H1 (cell line): Measurements from ENCODE around the gene FXYD3. TPM values are rescaled to one million over a fixed set of nuclear protein-coding genes. Genes with fewer than 3 reads are reported as not detected.

Source experiments
- CTCF ChIA-PET: fragments of 300-600 bp; sonication (Branson Sonifier 250); formaldehyde crosslinking; loops from one replicate; lab custom pipeline; 2021; ENCODE audit not compliant: partially characterized antibody; lab: Charles Lee
- POLR2A ChIA-PET: fragments of 300-600 bp; sonication (Branson Sonifier 250); formaldehyde crosslinking; loops from one replicate; lab custom pipeline; 2021; ENCODE audit warnings: inconsistent platforms; ENCODE audit not compliant: partially characterized antibody; lab: Charles Lee
- DNase-seq, 2 experiments: peaks; one replicate each; pipeline versions ENCODE4 v3.0.0 to v3.0.0-alpha.2; 2010 to 2022; ENCODE audit warnings: low spot score in 2 of 2, low read depth in 1 of 2, mixed read lengths in 1 of 2
- FAIRE-seq: peaks from 2 replicates; lab custom pipeline; 2011; peaks lifted over from hg19 to GRCh38; lab: Jason Lieb, UNC
- H2AFZ ChIP-seq: 2 replicates; pipeline ENCODE4 v1.8.1; 2012; ENCODE audit warnings: low read length, inconsistent platforms
- H2AK5ac ChIP-seq: 2 replicates; pipeline ENCODE4 v1.6.1; 2013; ENCODE audit warnings: low read depth, low read length
- H2BK120ac ChIP-seq: replicated peaks from 2 replicates; pipeline ENCODE3; 2013; ENCODE audit warnings: low read depth, low read length, inconsistent platforms
- H2BK12ac ChIP-seq: 2 replicates; pipeline ENCODE4 v1.6.1; 2013; ENCODE audit warnings: low read depth, low read length
- H2BK15ac ChIP-seq: 2 replicates; pipeline ENCODE4 v1.6.1; 2013; ENCODE audit warnings: low read length
- H2BK20ac ChIP-seq: 2 replicates; pipeline ENCODE4 v1.6.1; 2013; ENCODE audit warnings: low read length
- H2BK5ac ChIP-seq: 2 replicates; pipeline ENCODE4 v1.6.1; 2013; ENCODE audit warnings: low read depth, low read length
- H3K14ac ChIP-seq: 2 replicates; pipeline ENCODE4 v1.6.1; 2013; ENCODE audit warnings: inconsistent platforms; ENCODE audit not compliant: insufficient read length
- H3K18ac ChIP-seq: 2 replicates; pipeline ENCODE4 v1.6.1; 2013; ENCODE audit warnings: low read length; ENCODE audit errors: extremely low read depth
- H3K23ac ChIP-seq: 2 replicates; pipeline ENCODE4 v1.6.1; 2013; ENCODE audit warnings: inconsistent platforms; ENCODE audit not compliant: insufficient read length
- H3K23me2 ChIP-seq: 2 replicates; pipeline ENCODE4 v1.6.1; 2013; ENCODE audit warnings: low read depth, low read length
- H3K27ac ChIP-seq: 2 replicates; pipeline ENCODE4 v1.6.1; 2011; ENCODE audit warnings: low read depth, low read length, inconsistent platforms
- H3K27me3 ChIP-seq, 4 experiments: replicated peaks in 1 of 4; 1 replicate in 1 of 4; 2 replicates in 3 of 4; pipeline versions ENCODE4 v1.6.1 to v1.8.1; 2011 to 2013; ENCODE audit warnings: low read length in 3 of 4, mild to moderate bottlenecking in 3 of 4, inconsistent platforms in 2 of 4, mixed read lengths in 2 of 4, moderate library complexity in 1 of 4; ENCODE audit not compliant: control insufficient read depth in 3 of 4, insufficient read depth in 3 of 4; ENCODE audit errors: extremely low read depth in 1 of 4
- H3K36me3 ChIP-seq, 4 experiments: 2 replicates each; pipeline versions ENCODE4 v1.6.1 to v1.8.1; 2011 to 2013; ENCODE audit warnings: mild to moderate bottlenecking in 4 of 4, low read length in 3 of 4, moderate library complexity in 2 of 4, control low read depth in 1 of 4, inconsistent platforms in 1 of 4; ENCODE audit not compliant: insufficient read depth in 4 of 4, control insufficient read depth in 2 of 4
- H3K4ac ChIP-seq: replicated peaks from 2 replicates; pipeline ENCODE3; 2013; ENCODE audit warnings: low read length, low read depth, mixed read lengths, inconsistent platforms; ENCODE audit not compliant: insufficient read length
- H3K4me1 ChIP-seq, 4 experiments: replicated peaks in 1 of 4; 1 replicate in 1 of 4; 2 replicates in 3 of 4; pipeline versions ENCODE4 v1.6.1 to v1.8.1; 2011 to 2013; ENCODE audit warnings: low read length in 3 of 4, inconsistent platforms in 2 of 4, mixed read lengths in 1 of 4; ENCODE audit not compliant: insufficient read depth in 4 of 4, control insufficient read depth in 3 of 4
- H3K4me2 ChIP-seq, 2 experiments: 2 replicates each; pipeline versions ENCODE4 v1.6.1 to v1.8.1; 2011 to 2013; ENCODE audit warnings: low read depth in 2 of 2, low read length in 2 of 2, control low read depth in 1 of 2, inconsistent platforms in 1 of 2, mild to moderate bottlenecking in 1 of 2; ENCODE audit not compliant: insufficient read depth in 1 of 2
- H3K4me3 ChIP-seq, 4 experiments: fragments of 200-600, 300-600 bp in 1 of 4; sonication (generic), shearing (Covaris generic), sonication (Bioruptor Twin) in 1 of 4; 2 replicates each; pipeline versions ENCODE4 v1.5.1 to v1.8.1; 2011 to 2016; ENCODE audit warnings: low read length in 4 of 4, low read depth in 3 of 4, control low read depth in 2 of 4, inconsistent platforms in 2 of 4, mild to moderate bottlenecking in 2 of 4, mixed read lengths in 1 of 4, moderate library complexity in 1 of 4; ENCODE audit not compliant: insufficient read depth in 2 of 4; ENCODE audit errors: extremely low read depth in 1 of 4
- H3K56ac ChIP-seq: replicated peaks from 2 replicates; pipeline ENCODE3; 2013; ENCODE audit warnings: low read depth, mild to moderate bottlenecking, mixed read lengths, low read length, inconsistent platforms; ENCODE audit not compliant: insufficient read length
- H3K79me1 ChIP-seq: 2 replicates; pipeline ENCODE4 v1.6.1; 2013; ENCODE audit warnings: low read depth, low read length, control low read depth
- H3K79me2 ChIP-seq, 2 experiments: 2 replicates each; pipeline versions ENCODE4 v1.6.1 to v1.8.1; 2012 to 2013; ENCODE audit warnings: low read length in 2 of 2, mild to moderate bottlenecking in 2 of 2, inconsistent platforms in 1 of 2; ENCODE audit not compliant: insufficient read depth in 2 of 2, control insufficient read depth in 1 of 2
- H3K9ac ChIP-seq, 4 experiments: replicated peaks in 1 of 4; 1 replicate in 1 of 4; 2 replicates in 3 of 4; pipeline versions ENCODE4 v1.6.1 to v1.8.1; 2011 to 2013; ENCODE audit warnings: low read depth in 3 of 4, low read length in 3 of 4, control low read depth in 2 of 4, mild to moderate bottlenecking in 2 of 4, moderate library complexity in 2 of 4, inconsistent platforms in 1 of 4; ENCODE audit errors: extremely low read depth in 1 of 4
- H3K9me3 ChIP-seq, 2 experiments: 2 replicates each; pipeline versions ENCODE4 v1.6.1 to v1.8.1; 2012 to 2013; ENCODE audit warnings: mild to moderate bottlenecking in 2 of 2, moderate library complexity in 2 of 2, control low read depth in 1 of 2, inconsistent platforms in 1 of 2, low read depth in 1 of 2, low read length in 1 of 2, mixed read lengths in 1 of 2; ENCODE audit not compliant: insufficient read depth in 2 of 2
- H4K20me1 ChIP-seq, 2 experiments: replicated peaks in 1 of 2; 2 replicates each; pipeline versions ENCODE3 to v1.8.1; 2011 to 2013; ENCODE audit warnings: inconsistent platforms in 2 of 2, low read length in 2 of 2, mild to moderate bottlenecking in 1 of 2; ENCODE audit not compliant: insufficient read depth in 2 of 2, control insufficient read depth in 1 of 2
- H4K5ac ChIP-seq: 2 replicates; pipeline ENCODE4 v1.6.1; 2013; ENCODE audit warnings: low read length, low read depth, mixed read lengths, inconsistent platforms; ENCODE audit not compliant: insufficient read length
- H4K8ac ChIP-seq: 2 replicates; pipeline ENCODE4 v1.8.0; 2013; ENCODE audit warnings: mild to moderate bottlenecking, moderate library complexity, low read length, inconsistent platforms; ENCODE audit not compliant: insufficient read depth; ENCODE audit errors: extremely low read depth
- H4K91ac ChIP-seq: replicated peaks from 2 replicates; pipeline ENCODE3; 2013; ENCODE audit warnings: low read length, mixed read lengths, inconsistent platforms; ENCODE audit not compliant: insufficient read length
- GTF2F1 ChIP-seq: IDR thresholded peaks from 2 replicates; pipeline ENCODE4 v1.6.1; 2012; ENCODE audit warnings: low read depth, low read length, improper control_type of control experiment, borderline replicate concordance
- JUND ChIP-seq: IDR thresholded peaks from 2 replicates; pipeline ENCODE4 v1.6.1; 2011; ENCODE audit warnings: mild to moderate bottlenecking, improper control_type of control experiment, low read length
- KDM1A ChIP-seq: fragments of 200-600, 300-600 bp; sonication (generic); IDR thresholded peaks from 2 replicates; pipeline ENCODE4 v1.7.1; 2016; ENCODE audit warnings: mild to moderate bottlenecking, low read length, borderline replicate concordance
- RAD21 ChIP-seq, 2 experiments: IDR thresholded peaks in 1 of 2; conservative IDR thresholded peaks in 1 of 2; 2 replicates each; pipeline ENCODE4 v1.6.1; 2011; ENCODE audit warnings: low read depth in 2 of 2, low read length in 2 of 2, improper control_type of control experiment in 1 of 2, inconsistent platforms in 1 of 2, mild to moderate bottlenecking in 1 of 2, moderate library complexity in 1 of 2
- RFX5 ChIP-seq: IDR thresholded peaks from 2 replicates; pipeline ENCODE4 v1.6.1; 2011; ENCODE audit warnings: low read depth, low read length, improper control_type of control experiment, borderline replicate concordance
- SIN3A ChIP-seq, 2 experiments: IDR thresholded peaks in 1 of 2; conservative IDR thresholded peaks in 1 of 2; 2 replicates each; pipeline ENCODE4 v1.6.1; 2011 to 2012; ENCODE audit warnings: low read length in 2 of 2, improper control_type of control experiment in 1 of 2, low read depth in 1 of 2, mild to moderate bottlenecking in 1 of 2
- TBP ChIP-seq: IDR thresholded peaks from 2 replicates; pipeline ENCODE4 v1.6.1; 2011; ENCODE audit warnings: low read depth, low read length, improper control_type of control experiment
- ZNF274 ChIP-seq: IDR thresholded peaks from 2 replicates; pipeline ENCODE4 v1.7.0; 2012; ENCODE audit warnings: low read length, borderline replicate concordance; ENCODE audit errors: extremely low read depth
- WGBS, 2 experiments: shearing (Covaris generic) in 1 of 2; methylation state at CpG; one replicate each; pipeline versions ENCODE4 v1.1.6 to v1.1.7; 2013 to 2015; ENCODE audit warnings: low lambda C conversion rate in 2 of 2, mixed read lengths in 2 of 2, inconsistent platforms in 1 of 2, low coverage in 1 of 2, missing lambda C conversion rate in 1 of 2; ENCODE audit not compliant: insufficient replicate concordance in 2 of 2, insufficient coverage in 1 of 2, insufficient read length in 1 of 2; ENCODE audit errors: extremely low coverage in 1 of 2, missing lambda C conversion rate in 1 of 2; 5-methylcytosine and 5-hydroxymethylcytosine counted together
- polyA plus RNA-seq, 7 experiments: library from polyadenylated mRNA; depleted of rRNA in 3 of 7; stranded (reverse) in 5 of 7; unstranded in 2 of 7; fragments of >200 nt in 5 of 7; fragments of 200-250 nt in 2 of 7; gene quantifications; 1 replicate in 5 of 7; 2 replicates in 1 of 7; 4 replicates in 1 of 7; pipeline versions ENCODE4 v1.2.1 to v1.2.3, GENCODE V29; 2011 to 2013; ENCODE audit warnings: missing spikeins in 2 of 7, mixed read lengths in 2 of 7
- total RNA-seq: library from RNA; stranded (reverse); fragmentation: NEBNext Ultra II Directional; extraction: Animal tissue kit (Norgen Biotek cat#: 25700); gene quantifications from 2 replicates; pipeline ENCODE4 v1.2.1, GENCODE V29; 2021
- TF ChIP-seq, protein P1 (sequence below): IDR thresholded peaks from 2 replicates; pipeline ENCODE4 v1.6.1; 2012; ENCODE audit warnings: inconsistent platforms

Gene FXYD3
- total and polyA plus RNA-seq, 2 of the 8 experiments (the other 6 are each of a cell fraction or from before 2014, with no cell fraction given): 0.33 TPM; not detected in 1

DNA sequence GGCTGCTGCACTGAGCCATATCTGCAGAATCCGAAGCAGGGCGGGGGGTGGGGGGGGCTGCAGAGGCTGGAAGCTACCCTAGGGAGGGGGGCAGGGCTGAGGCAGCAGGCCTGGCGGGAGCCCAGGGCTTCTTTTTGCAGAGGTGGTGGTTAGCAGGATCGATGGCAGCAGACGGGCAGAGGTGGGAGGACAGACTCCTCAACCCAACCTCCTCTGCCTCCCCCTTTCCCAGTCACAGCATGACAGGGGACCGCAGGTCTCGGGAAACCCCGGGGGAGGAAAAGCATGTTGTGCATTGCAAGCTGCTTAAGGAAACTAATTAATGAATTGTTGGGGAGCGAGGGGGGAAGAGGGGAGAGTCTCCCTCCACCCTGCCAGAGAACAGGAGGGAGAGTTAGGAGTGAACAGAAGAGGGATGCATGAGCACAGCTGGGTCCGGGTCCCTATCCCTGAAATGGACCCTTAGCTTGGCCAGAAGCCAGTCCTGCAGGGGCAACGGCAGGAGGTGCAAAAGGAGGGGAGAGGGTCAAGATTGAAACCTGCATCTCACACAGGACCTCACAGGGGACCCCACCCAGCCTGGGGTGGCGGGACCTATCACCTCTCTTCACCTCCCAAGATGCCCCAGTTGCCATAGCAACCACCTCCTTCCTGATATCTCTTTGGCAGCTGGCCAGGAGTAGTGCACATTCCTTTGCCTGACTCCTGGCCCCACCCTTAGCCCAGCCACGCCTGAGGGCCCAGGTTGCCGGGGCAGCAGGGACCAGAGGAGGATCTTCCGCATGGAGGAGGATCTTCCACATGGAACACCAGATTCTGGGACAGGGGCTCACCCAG lies 29.2 kb downstream of the FXYD3 start:
- Histone ChIP-seq H4K8ac (no peak overlapping the region), H3K4me3 (peak overlapping the region in 1 of 4 experiments; percentile 65; a peak in 3 of 8 replicates), H2BK15ac (no peak overlapping the region), H3K56ac (no peak overlapping the region), H3K36me3 (no peaks in the 10 kb centered on the region), H2AFZ (no peak overlapping the region), H3K23ac (no peak overlapping the region), H3K4me2 (peak overlapping the region; percentile 78 to 82), H4K20me1 (peaks cover 0 to 3% of the 10 kb centered on the region in 2 experiments), H3K27me3 (peaks cover 0 to 15% (median 8%) of the 10 kb centered on the region in 4 experiments; a peak in 5 of 7 replicates), H3K18ac (no peak overlapping the region), H2BK120ac (no peak overlapping the region), H3K4ac (no peak overlapping the region), H2AK5ac (0 out of 2 replicates have a peak overlapping the region, but pooled peaks have one; percentile 20), H3K4me1 (peaks cover 5 to 23% (median 19%) of the 10 kb centered on the region in 4 experiments), H2BK20ac (no peak overlapping the region), H2BK12ac (no peak overlapping the region), H3K9ac (no peak overlapping the region), H3K23me2 (peaks cover 20% of the 10 kb centered on the region; the same call in 1 of the 2 replicates), H4K91ac (no peak overlapping the region), H3K27ac (no peak overlapping the region), H2BK5ac (no peak overlapping the region), H3K14ac (no peak overlapping the region), H4K5ac (no peak overlapping the region), H3K79me1 (no peaks in the 10 kb centered on the region; the same call in 1 of the 2 replicates), H3K9me3 (no peaks in the 10 kb centered on the region), H3K79me2 (no peaks in the 10 kb centered on the region)
- DNase-seq (peak in 1 of 2 experiments; percentile 82), FAIRE-seq (peak; percentile 70)
- WGBS, 2 experiments: 28% methylated on average over 13 of the region's 15 CpGs; no CpG with 5 or more reads in 1 of the 2 experiments
- ChIA-PET CTCF (interaction anchor here (0.8 to 3.7 kb wide), 10 partner anchors 8 to 100 kb away, joined by 3 to 60 read pairs (median 5); partner anchors contain the start of genes FXYD3, FXYD5 and LGI4), POLR2A (interaction anchor here (0.5 to 4.8 kb wide), 5 partner anchors 9 to 64 kb away, joined by 3 to 67 read pairs (median 3); partner anchors contain the start of gene FXYD5)
- TF ChIP-seq JUND (no peak), RFX5 (peak; percentile 85), RAD21 (IDR thresholded peaks at IDR 0.05 in 1 of 2, conservative IDR thresholded peaks at IDR 0.05 in 1 of 2; ENCODE audit: low read depth in 2 of 2, low read length in 2 of 2) (0 out of 4 replicates have a peak, but pooled peaks of 1 of the 2 experiments have one; percentile 9), SIN3A (conservative IDR thresholded peaks at IDR 0.05 in 1 of 2, IDR thresholded peaks at IDR 0.05 in 1 of 2; ENCODE audit: low read depth in 1 of 2, low read length in 2 of 2) (peak; percentile 28 to 43; a peak in 1 of 4 replicates), KDM1A (peak; percentile 34; the same call in 1 of the 2 replicates), GTF2F1 (no peak), ZNF274 (no peak), TBP (no peak)
- TF ChIP-seq, protein P1, sequence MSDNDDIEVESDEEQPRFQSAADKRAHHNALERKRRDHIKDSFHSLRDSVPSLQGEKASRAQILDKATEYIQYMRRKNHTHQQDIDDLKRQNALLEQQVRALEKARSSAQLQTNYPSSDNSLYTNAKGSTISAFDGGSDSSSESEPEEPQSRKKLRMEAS: no peak
